Esophagus muscularis mucosa (tissue), 3 donors: ENCODE measurements around the gene SUN1.

Experiments used
- POLR2A ChIP-seq: fragments of 450-650 bp; IDR thresholded peaks from one replicate; pipeline ENCODE4 v1.6.1; 2017; ENCODE audit warnings: antibody characterized with exemption, moderate library complexity, mild to moderate bottlenecking, low read depth
- POLR2AphosphoS5 ChIP-seq, 2 donors: sonication (generic); formaldehyde crosslinking; IDR thresholded peaks; one replicate each; pipeline ENCODE4 v1.6.1; 2017; ENCODE audit warnings: antibody characterized with exemption in 2 of 2
- TF ChIP-seq, protein P1 (sequence below), 3 experiments: fragments of 200-600 bp in 2 of 3; fragments of 450-650 bp in 1 of 3; sonication (generic) in 2 of 3; IDR thresholded peaks; one replicate each; pipeline ENCODE4 v1.5.1; 2017 to 2019; ENCODE audit warnings: antibody characterized with exemption in 3 of 3, mild to moderate bottlenecking in 2 of 3, moderate library complexity in 1 of 3

DNA sequence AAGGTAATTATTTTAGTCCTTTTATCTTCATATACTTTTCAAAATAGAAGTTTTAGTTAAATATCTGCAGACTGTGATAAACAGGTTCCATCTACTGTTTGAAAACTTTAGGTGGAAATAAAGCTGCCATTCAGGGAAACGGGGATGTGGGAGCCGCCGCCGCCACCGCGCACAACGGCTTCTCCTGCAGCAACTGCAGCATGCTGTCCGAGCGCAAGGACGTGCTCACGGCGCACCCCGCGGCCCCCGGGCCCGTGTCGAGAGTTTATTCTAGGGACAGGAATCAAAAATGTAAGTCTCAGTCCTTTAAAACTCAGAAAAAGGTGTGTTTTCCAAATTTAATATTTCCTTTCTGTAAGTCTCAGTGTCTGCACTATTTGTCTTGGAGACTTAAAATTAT, 11.0 kb downstream of the SUN1 start:
- TF ChIP-seq, protein P1, sequence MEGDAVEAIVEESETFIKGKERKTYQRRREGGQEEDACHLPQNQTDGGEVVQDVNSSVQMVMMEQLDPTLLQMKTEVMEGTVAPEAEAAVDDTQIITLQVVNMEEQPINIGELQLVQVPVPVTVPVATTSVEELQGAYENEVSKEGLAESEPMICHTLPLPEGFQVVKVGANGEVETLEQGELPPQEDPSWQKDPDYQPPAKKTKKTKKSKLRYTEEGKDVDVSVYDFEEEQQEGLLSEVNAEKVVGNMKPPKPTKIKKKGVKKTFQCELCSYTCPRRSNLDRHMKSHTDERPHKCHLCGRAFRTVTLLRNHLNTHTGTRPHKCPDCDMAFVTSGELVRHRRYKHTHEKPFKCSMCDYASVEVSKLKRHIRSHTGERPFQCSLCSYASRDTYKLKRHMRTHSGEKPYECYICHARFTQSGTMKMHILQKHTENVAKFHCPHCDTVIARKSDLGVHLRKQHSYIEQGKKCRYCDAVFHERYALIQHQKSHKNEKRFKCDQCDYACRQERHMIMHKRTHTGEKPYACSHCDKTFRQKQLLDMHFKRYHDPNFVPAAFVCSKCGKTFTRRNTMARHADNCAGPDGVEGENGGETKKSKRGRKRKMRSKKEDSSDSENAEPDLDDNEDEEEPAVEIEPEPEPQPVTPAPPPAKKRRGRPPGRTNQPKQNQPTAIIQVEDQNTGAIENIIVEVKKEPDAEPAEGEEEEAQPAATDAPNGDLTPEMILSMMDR (IDR thresholded peaks at IDR 0.05): no peak
- TF ChIP-seq POLR2A (no peak), POLR2AphosphoS5 (IDR thresholded peaks at IDR 0.05) (no peak)
